ENCODE data around the gene B4GALNT1.
"Not testable (repeated sequence)": the region's sequence is repeated elsewhere in the genome, so short reads cannot be mapped to it uniquely, and the experiment has no call there.

Gene B4GALNT1

GRCh38 chr12:57620936-57621496 is 12.0 kb downstream of the B4GALNT1 start:
- DNase-seq (ENCODE audit: low read depth in 2 of 2), result no peak

- DNase-seq (ENCODE audit: low read depth in 2 of 2), result no peak
Measured at GRCh38 chr12:57620245-57620935, 12.6 kb downstream of the B4GALNT1 start.

- no peak for DNase-seq (ENCODE audit: low read depth in 2 of 2)
Measured at GRCh38 chr12:57619434-57620244, 13.4 kb downstream of the B4GALNT1 start.

- no peak for DNase-seq (ENCODE audit: low read depth in 2 of 2)
Measured at GRCh38 chr12:57618966-57619433, 14.0 kb downstream of the B4GALNT1 start.

- not testable (repeated sequence) for DNase-seq (ENCODE audit: low read depth in 2 of 2)
Measured at GRCh38 chr12:57618431-57618830, 14.6 kb downstream of the B4GALNT1 start.

- no peak for DNase-seq (ENCODE audit: low read depth in 2 of 2)
Measured at GRCh38 chr12:57617942-57618341, 15.1 kb downstream of the B4GALNT1 start.

- DNase-seq (ENCODE audit: low read depth in 2 of 2), result no peak
Measured at GRCh38 chr12:57616383-57617101, 16.5 kb downstream of the B4GALNT1 start.

GRCh38 chr12:57615637-57616036 is 17.4 kb downstream of the B4GALNT1 start:
- no peak for DNase-seq (ENCODE audit: low read depth in 2 of 2)

GRCh38 chr12:57614948-57615500 is 18.0 kb downstream of the B4GALNT1 start:
- no peak for DNase-seq (ENCODE audit: low read depth in 2 of 2)

GRCh38 chr12:57614178-57614947 is 18.6 kb downstream of the B4GALNT1 start:
- DNase-seq (ENCODE audit: low read depth in 2 of 2), result no peak

- no peak for DNase-seq (ENCODE audit: low read depth in 2 of 2)
Measured at GRCh38 chr12:57613427-57614109, 19.4 kb downstream of the B4GALNT1 start.

GRCh38 chr12:57612711-57613426 is 20.1 kb downstream of the B4GALNT1 start:
- no peak for DNase-seq (ENCODE audit: low read depth in 2 of 2)

- no peak for DNase-seq (ENCODE audit: low read depth in 2 of 2)
Measured at GRCh38 chr12:57611827-57612710, 20.9 kb downstream of the B4GALNT1 start.

GRCh38 chr12:57611108-57611826 is 21.7 kb downstream of the B4GALNT1 start, which contains the start of gene ARHGEF25:
Gene ARHGEF25, plus strand, starts transcription at chr12:57611435. Its CDS starts 460 bp downstream, at chr12:57611895.
- DNase-seq (ENCODE audit: low read depth in 2 of 2), result no peak

- no peak for DNase-seq (ENCODE audit: low read depth in 2 of 2)
Measured at GRCh38 chr12:57610554-57611107, 22.4 kb downstream of the B4GALNT1 start.

GRCh38 chr12:57609781-57610553 is 23.0 kb downstream of the B4GALNT1 start:
- no peak for DNase-seq (ENCODE audit: low read depth in 2 of 2)
